ENCODE measurements around the gene DDX47. TPM values are rescaled to one million over a fixed set of nuclear protein-coding genes. Genes with fewer than 3 reads are reported as not detected.

Gene DDX47
- total RNA-seq, 1 experiment from 2014 or later = 192 TPM

DNA sequence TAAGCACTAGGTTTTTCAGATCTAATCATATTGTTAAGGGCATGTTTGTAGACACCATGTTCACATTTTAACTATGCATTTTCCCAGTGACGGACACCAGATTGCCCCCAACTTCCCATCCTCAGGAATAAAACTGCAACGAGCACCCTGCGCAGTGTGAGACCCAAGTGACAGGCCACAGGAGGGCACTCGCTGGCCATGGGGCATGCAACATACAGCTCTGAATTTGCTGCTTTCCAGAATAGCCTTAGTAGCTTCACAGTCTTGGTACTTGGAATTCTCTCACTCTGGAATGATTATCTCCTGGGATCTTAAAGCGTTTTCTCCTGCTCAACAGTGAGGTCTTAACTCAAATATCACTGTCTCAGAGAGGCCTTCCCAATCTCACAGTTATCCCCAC lies 972 bp upstream of the DDX47 start:
- TF ChIP-seq, protein P1, sequence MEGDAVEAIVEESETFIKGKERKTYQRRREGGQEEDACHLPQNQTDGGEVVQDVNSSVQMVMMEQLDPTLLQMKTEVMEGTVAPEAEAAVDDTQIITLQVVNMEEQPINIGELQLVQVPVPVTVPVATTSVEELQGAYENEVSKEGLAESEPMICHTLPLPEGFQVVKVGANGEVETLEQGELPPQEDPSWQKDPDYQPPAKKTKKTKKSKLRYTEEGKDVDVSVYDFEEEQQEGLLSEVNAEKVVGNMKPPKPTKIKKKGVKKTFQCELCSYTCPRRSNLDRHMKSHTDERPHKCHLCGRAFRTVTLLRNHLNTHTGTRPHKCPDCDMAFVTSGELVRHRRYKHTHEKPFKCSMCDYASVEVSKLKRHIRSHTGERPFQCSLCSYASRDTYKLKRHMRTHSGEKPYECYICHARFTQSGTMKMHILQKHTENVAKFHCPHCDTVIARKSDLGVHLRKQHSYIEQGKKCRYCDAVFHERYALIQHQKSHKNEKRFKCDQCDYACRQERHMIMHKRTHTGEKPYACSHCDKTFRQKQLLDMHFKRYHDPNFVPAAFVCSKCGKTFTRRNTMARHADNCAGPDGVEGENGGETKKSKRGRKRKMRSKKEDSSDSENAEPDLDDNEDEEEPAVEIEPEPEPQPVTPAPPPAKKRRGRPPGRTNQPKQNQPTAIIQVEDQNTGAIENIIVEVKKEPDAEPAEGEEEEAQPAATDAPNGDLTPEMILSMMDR (conservative IDR thresholded peaks at IDR 0.05) = peak; percentile 70
- no peak for TF ChIP-seq EZH2 (IDR thresholded peaks at IDR 0.05; ENCODE audit: low read depth)
- BruUV-seq (replicated peaks) = no TSS peak
- H3K4me2 ChIP-seq = peak overlapping the region; percentile 90
- no peaks in the 10 kb centered on the region for H3K27me3 ChIP-seq (ENCODE audit: insufficient read depth, low read depth)
- ChIA-PET CTCF (interaction anchor here (0.5 to 2.7 kb wide), 23 partner anchors 11 to 571 kb away, joined by 3 to 19 read pairs (median 4); partner anchors contain the start of gene GPRC5A), POLR2A (ENCODE audit: unreplicated experiment) (interaction anchor here (0.6 to 1.1 kb wide), 6 partner anchors 32 to 435 kb away, joined by 4 to 9 read pairs (median 6); partner anchors contain the start of gene GPRC5A)
- H3K27ac ChIP-seq = peak overlapping the region; percentile 81
- H3K4me1 ChIP-seq (replicated peaks; ENCODE audit: insufficient read depth) = peaks cover 64% of the 10 kb centered on the region
- peaks cover 27% of the 10 kb centered on the region for H3F3A ChIP-seq (ENCODE audit: insufficient read depth, low read depth)
- DNase-seq = peak; percentile 57 to 75
- no peak overlapping the region for H3K4me3 ChIP-seq
- no peaks in the 10 kb centered on the region for H4K20me1 ChIP-seq (ENCODE audit: insufficient read depth)
- H2AFZ ChIP-seq = no peak overlapping the region
- peaks cover 40% of the 10 kb centered on the region for H3K79me2 ChIP-seq (ENCODE audit: low read depth)
- H3K36me3 ChIP-seq (ENCODE audit: low read depth) = peaks cover 31% of the 10 kb centered on the region
- no peaks in the 10 kb centered on the region for H3K9me2 ChIP-seq (ENCODE audit: insufficient read depth)
- H3K9me3 ChIP-seq (ENCODE audit: insufficient read depth, low read depth) = no peaks in the 10 kb centered on the region
- intact Hi-C loops (cut with micrococcal nuclease; ENCODE audit: unreplicated experiment) = loop anchor here (1.0 to 2.0 kb wide), 4 partner anchors 23 to 212 kb away; no protein-coding TSS in a partner anchor

DNA sequence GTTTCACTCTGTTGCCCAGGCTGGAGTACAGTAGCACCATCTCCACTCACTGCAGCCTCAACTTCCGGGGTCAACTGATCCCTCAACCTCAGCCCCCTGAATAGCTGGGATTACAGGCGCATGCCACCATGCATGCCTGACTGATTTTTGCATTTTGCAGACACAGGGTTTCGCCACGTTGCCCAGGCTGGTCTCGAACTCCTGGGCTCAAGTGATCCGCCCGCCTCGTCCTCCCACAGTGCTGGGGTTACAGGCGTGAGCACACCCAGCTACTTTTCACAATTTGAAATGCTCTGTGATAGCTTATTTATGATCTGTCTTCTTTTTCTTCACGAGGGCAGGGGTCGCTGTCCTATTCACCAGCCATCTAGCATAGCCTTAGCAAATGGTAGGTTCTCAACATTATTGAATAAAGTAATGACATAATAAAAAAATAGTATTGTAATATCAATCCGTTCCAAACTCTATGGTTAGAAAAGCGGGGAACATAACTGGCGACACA lies 477 bp upstream of the DDX47 start:
- no TSS peak for BruUV-seq (replicated peaks)
- TF ChIP-seq, protein P1 (conservative IDR thresholded peaks at IDR 0.05) = no peak
- TF ChIP-seq EZH2 (IDR thresholded peaks at IDR 0.05; ENCODE audit: low read depth) = no peak
- no peak for DNase-seq
- H3K4me3 ChIP-seq = peak overlapping the region; percentile 67; the same call in 1 of the 2 replicates
- H2AFZ ChIP-seq = 0 out of 2 replicates have a peak overlapping the region, but pooled peaks have one; percentile 18
- ChIA-PET CTCF (interaction anchor here (0.6 to 2.7 kb wide), 20 partner anchors 10 to 212 kb away, joined by 3 to 19 read pairs (median 4); partner anchors contain the start of gene GPRC5A), POLR2A (ENCODE audit: unreplicated experiment) (interaction anchor here (0.6 to 1.1 kb wide), 7 partner anchors 33 to 436 kb away, joined by 3 to 9 read pairs (median 6); partner anchors contain the start of gene GPRC5A)
- no peaks in the 10 kb centered on the region for H4K20me1 ChIP-seq (ENCODE audit: insufficient read depth)
- peaks cover 45% of the 10 kb centered on the region for H3K79me2 ChIP-seq (ENCODE audit: low read depth)
- H3F3A ChIP-seq (ENCODE audit: insufficient read depth, low read depth) = peaks cover 32% of the 10 kb centered on the region
- H3K27ac ChIP-seq = peak overlapping the region; percentile 81
- no peaks in the 10 kb centered on the region for H3K27me3 ChIP-seq (ENCODE audit: insufficient read depth, low read depth)
- intact Hi-C loops (cut with micrococcal nuclease; ENCODE audit: unreplicated experiment) = loop anchor here (1.0 to 2.0 kb wide), 7 partner anchors 23 to 286 kb away; no protein-coding TSS in a partner anchor
- peaks cover 64% of the 10 kb centered on the region for H3K4me1 ChIP-seq (replicated peaks; ENCODE audit: insufficient read depth)
- H3K36me3 ChIP-seq (ENCODE audit: low read depth) = peaks cover 36% of the 10 kb centered on the region
- H3K9me2 ChIP-seq (ENCODE audit: insufficient read depth) = no peaks in the 10 kb centered on the region
- peak overlapping the region; percentile 90 for H3K4me2 ChIP-seq
- H3K9me3 ChIP-seq (ENCODE audit: insufficient read depth, low read depth) = no peaks in the 10 kb centered on the region

DNA sequence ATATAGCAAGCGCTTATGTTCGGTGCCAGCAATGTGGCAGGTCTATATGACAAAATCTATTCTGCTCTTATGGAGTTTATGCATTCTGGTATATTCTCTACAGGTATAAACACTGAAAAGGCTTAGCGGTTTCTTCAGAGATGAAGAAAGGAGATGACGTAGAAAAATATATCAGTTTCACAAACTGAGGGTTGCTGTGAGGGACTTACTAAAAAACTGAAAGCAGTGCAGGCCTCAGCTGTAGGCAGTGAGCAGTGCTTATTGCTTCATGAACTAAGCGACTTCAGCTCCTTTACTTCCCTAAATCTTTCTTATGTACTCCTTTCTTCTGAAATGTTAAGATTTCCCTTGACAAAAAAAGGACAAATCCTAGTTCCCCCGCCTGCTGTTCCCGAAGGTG lies 4.5 kb downstream of the DDX47 start:
- intact Hi-C loops (cut with micrococcal nuclease; ENCODE audit: unreplicated experiment) = no loop called here

More for the DNA sequence above, 4.5 kb downstream of the DDX47 start:
- H3K4me1 ChIP-seq (replicated peaks; ENCODE audit: insufficient read depth) = peaks cover 89% of the 10 kb centered on the region
- H3K36me3 ChIP-seq (ENCODE audit: low read depth) = peaks cover 76% of the 10 kb centered on the region
- peak overlapping the region; percentile 90 for H3K4me2 ChIP-seq
- no peaks in the 10 kb centered on the region for H3K27me3 ChIP-seq (ENCODE audit: insufficient read depth, low read depth)
- H3K27ac ChIP-seq = peak overlapping the region; percentile 94
- TF ChIP-seq, protein P1 (conservative IDR thresholded peaks at IDR 0.05) = no peak
- no peak for TF ChIP-seq EZH2 (IDR thresholded peaks at IDR 0.05; ENCODE audit: low read depth)
- H3K4me3 ChIP-seq = no peak overlapping the region
- POLR2A ChIA-PET (ENCODE audit: unreplicated experiment) = no interaction called here
- peaks cover 62% of the 10 kb centered on the region for H3F3A ChIP-seq (ENCODE audit: insufficient read depth, low read depth)
- H4K20me1 ChIP-seq (ENCODE audit: insufficient read depth) = no peaks in the 10 kb centered on the region
- no peak for DNase-seq
- H3K9me3 ChIP-seq (ENCODE audit: insufficient read depth, low read depth) = no peaks in the 10 kb centered on the region
- H3K9me2 ChIP-seq (ENCODE audit: insufficient read depth) = no peaks in the 10 kb centered on the region
- H2AFZ ChIP-seq = no peak overlapping the region
- H3K79me2 ChIP-seq (ENCODE audit: low read depth) = peaks cover 88% of the 10 kb centered on the region
- CTCF ChIA-PET = interaction anchor here (0.5 to 0.6 kb wide), 2 partner anchors 74 to 174 kb away, joined by 4 read pairs; partner anchors contain the start of gene GPRC5A
- BruUV-seq (replicated peaks) = no TSS peak
